Measurements from ENCODE around the gene FAM181B.

Gene FAM181B

GRCh38 chr11:82720267-82721065, 13.2 kb downstream of the FAM181B start:
- TF ChIP-seq Cebpa-rat (IDR thresholded peaks at IDR 0.05), result no peak
- H3K4me2 ChIP-seq, result no peak overlapping the region

DNA sequence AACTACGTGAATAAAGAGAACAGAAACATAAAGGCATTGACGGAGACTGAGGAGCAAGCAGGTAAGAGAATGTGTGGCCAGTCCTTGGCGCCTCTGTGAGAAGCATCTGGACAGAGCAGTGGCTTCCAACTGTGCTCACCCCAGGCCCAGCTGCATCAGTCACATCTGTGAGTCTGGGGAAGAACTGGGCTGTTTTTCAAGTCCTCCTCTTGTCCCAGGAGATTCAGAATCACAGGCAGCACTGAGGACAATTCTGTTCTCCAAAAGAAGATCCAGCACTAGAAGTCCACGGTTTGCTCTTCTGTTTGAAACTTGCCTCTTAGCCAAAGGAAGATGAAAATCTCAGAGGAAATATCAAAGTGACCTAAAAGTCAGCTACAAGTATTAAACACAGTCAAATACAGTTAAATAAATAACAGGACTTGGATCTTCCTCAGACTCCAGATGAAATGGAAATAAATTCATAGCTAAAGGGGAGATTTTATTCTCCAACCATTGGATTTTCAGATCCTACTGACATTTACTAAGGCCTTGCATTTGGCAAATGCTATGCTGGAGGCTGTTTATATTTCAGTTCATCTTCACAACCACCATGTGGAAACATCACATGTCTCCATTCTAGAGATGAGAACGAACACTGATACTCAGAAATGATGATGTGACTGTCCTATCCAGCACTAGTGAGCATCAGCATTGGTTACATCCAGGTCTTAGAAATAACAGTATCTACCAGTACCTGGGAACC, 14.1 kb downstream of the FAM181B start:
- no peaks in the 10 kb centered on the region for H3K9me3 ChIP-seq (replicated peaks in 1 of 11)
- H4K20me1 ChIP-seq, result no peaks in the 10 kb centered on the region
- peaks cover 0 to 7% (median 1%) of the 10 kb centered on the region in 10 experiments; a peak in 5 of 20 replicates for H3K4me1 ChIP-seq
- no peaks in the 10 kb centered on the region for H3K27me3 ChIP-seq
- H3K4me3 ChIP-seq, result no peak overlapping the region
- no peaks in the 10 kb centered on the region for H3K36me3 ChIP-seq
- H3K4me2 ChIP-seq, result 0 out of 22 replicates have a peak overlapping the region, but pooled peaks of 1 of the 11 experiments have one; percentile 16
- no peak overlapping the region for H3K9ac ChIP-seq
- no peak overlapping the region for H3K27ac ChIP-seq
- TF ChIP-seq Cebpa-rat (IDR thresholded peaks at IDR 0.05), result no peak

More at GRCh38 chr11:82720267-82721065, 13.2 kb downstream of the FAM181B start:
- Histone ChIP-seq H3K27me3 (no peaks in the 10 kb centered on the region), H3K36me3 (no peaks in the 10 kb centered on the region), H3K9ac (no peak overlapping the region), H3K4me1 (peaks cover 0 to 7% (median 1%) of the 10 kb centered on the region in 10 experiments; a peak in 5 of 20 replicates), H3K9me3 (replicated peaks in 1 of 11) (no peaks in the 10 kb centered on the region), H4K20me1 (no peaks in the 10 kb centered on the region), H3K27ac (no peak overlapping the region), H3K4me3 (no peak overlapping the region)

- H3K4me3 ChIP-seq, result no peak overlapping the region
- H3K27me3 ChIP-seq, result no peaks in the 10 kb centered on the region
- no peaks in the 10 kb centered on the region for H3K9me3 ChIP-seq (replicated peaks in 1 of 11)
- peaks cover 0 to 7% (median 1%) of the 10 kb centered on the region in 10 experiments; a peak in 5 of 20 replicates for H3K4me1 ChIP-seq
- no peak overlapping the region for H3K27ac ChIP-seq
- no peak overlapping the region for H3K4me2 ChIP-seq
- no peaks in the 10 kb centered on the region for H4K20me1 ChIP-seq
- H3K9ac ChIP-seq, result no peak overlapping the region
- no peaks in the 10 kb centered on the region for H3K36me3 ChIP-seq
- no peak for TF ChIP-seq Cebpa-rat (IDR thresholded peaks at IDR 0.05)
These were observed 14.8 kb downstream of the FAM181B start for GRCh38 chr11:82718821-82719220.

DNA sequence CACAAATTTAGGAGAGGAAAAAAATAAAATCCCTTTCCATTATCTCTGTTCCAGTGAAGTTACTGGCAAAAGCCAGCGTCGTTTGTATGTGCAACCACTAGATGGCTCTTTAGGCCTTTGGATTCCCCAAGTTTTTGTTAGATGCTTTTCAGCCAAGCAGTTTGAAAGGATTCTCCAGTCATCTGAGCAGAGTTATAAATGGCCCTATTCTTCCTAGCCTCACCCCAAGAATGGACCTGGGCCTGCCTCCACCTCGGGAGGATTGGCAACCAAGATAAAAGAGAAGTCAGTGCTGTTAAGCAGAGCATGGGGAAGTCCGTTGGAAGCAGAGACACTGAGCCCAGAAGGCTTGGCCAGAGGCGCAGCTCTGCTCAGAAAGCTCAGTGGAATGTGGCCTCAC, 15.4 kb downstream of the FAM181B start:
- TF ChIP-seq Cebpa-rat (IDR thresholded peaks at IDR 0.05), result no peak
- no peaks in the 10 kb centered on the region for H3K36me3 ChIP-seq
- no peak overlapping the region for H3K4me3 ChIP-seq
- H3K9ac ChIP-seq, result no peak overlapping the region
- H3K4me2 ChIP-seq, result no peak overlapping the region
- no peaks in the 10 kb centered on the region for H4K20me1 ChIP-seq
- no peaks in the 10 kb centered on the region for H3K9me3 ChIP-seq (replicated peaks in 1 of 11)
- H3K4me1 ChIP-seq, result peaks cover 0 to 7% (median 1%) of the 10 kb centered on the region in 10 experiments; a peak in 5 of 20 replicates
- H3K27me3 ChIP-seq, result no peaks in the 10 kb centered on the region
- H3K27ac ChIP-seq, result no peak overlapping the region

GRCh38 chr11:82714346-82715174, 19.1 kb downstream of the FAM181B start:
- Histone ChIP-seq H3K36me3 (no peaks in the 10 kb centered on the region), H3K4me2 (no peak overlapping the region), H3K27me3 (no peaks in the 10 kb centered on the region)

DNA sequence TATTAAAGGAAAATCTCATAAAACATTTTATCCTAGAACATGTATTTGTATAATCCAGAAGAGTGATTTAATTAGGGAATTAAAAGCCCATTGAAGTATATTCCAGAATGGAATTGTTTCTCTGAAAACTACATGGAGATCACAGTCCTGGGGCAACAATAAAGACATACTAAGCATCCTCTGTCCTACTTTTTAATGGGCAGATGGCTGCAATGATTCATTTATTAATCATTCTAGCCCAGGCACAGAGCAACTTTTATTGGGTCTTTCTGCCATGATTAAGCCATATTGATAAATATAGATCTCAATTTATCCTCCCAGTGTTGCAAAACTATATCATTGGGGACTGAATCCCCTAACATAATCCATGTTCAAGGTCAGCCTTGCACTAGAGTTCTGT, 22.0 kb downstream of the FAM181B start:
- Histone ChIP-seq H3K9me3 (replicated peaks in 1 of 11) (no peaks in the 10 kb centered on the region), H4K20me1 (no peaks in the 10 kb centered on the region), H3K9ac (no peak overlapping the region), H3K4me1 (no peaks in the 10 kb centered on the region), H3K4me2 (no peak overlapping the region), H3K4me3 (no peak overlapping the region), H3K36me3 (no peaks in the 10 kb centered on the region), H3K27ac (no peak overlapping the region), H3K27me3 (no peaks in the 10 kb centered on the region)
- TF ChIP-seq Cebpa-rat (IDR thresholded peaks at IDR 0.05), result no peak

More at GRCh38 chr11:82714346-82715174, 19.1 kb downstream of the FAM181B start:
- TF ChIP-seq Cebpa-rat (IDR thresholded peaks at IDR 0.05), result no peak
- Histone ChIP-seq H3K9me3 (replicated peaks in 1 of 11) (no peaks in the 10 kb centered on the region), H3K4me1 (peaks cover 0 to 6% (median 1%) of the 10 kb centered on the region in 10 experiments; a peak in 5 of 20 replicates), H3K9ac (no peak overlapping the region), H3K4me3 (no peak overlapping the region), H3K27ac (no peak overlapping the region), H4K20me1 (no peaks in the 10 kb centered on the region)

- no peaks in the 10 kb centered on the region for H3K4me1 ChIP-seq
- no peak overlapping the region for H3K27ac ChIP-seq
- H4K20me1 ChIP-seq, result no peaks in the 10 kb centered on the region
- H3K9ac ChIP-seq, result no peak overlapping the region
- no peak for TF ChIP-seq Cebpa-rat (IDR thresholded peaks at IDR 0.05)
- no peak overlapping the region for H3K4me2 ChIP-seq
- no peaks in the 10 kb centered on the region for H3K9me3 ChIP-seq (replicated peaks in 1 of 11)
- H3K4me3 ChIP-seq, result no peak overlapping the region
- H3K27me3 ChIP-seq, result no peaks in the 10 kb centered on the region
- H3K36me3 ChIP-seq, result no peaks in the 10 kb centered on the region
These were observed 29.9 kb downstream of the FAM181B start for GRCh38 chr11:82703796-82704195.

- no peaks in the 10 kb centered on the region for H3K27me3 ChIP-seq
- no peak overlapping the region for H3K27ac ChIP-seq
- no peak for TF ChIP-seq Cebpa-rat (IDR thresholded peaks at IDR 0.05)
- no peak overlapping the region for H3K4me2 ChIP-seq
- no peaks in the 10 kb centered on the region for H4K20me1 ChIP-seq
- H3K9ac ChIP-seq, result no peak overlapping the region
- no peaks in the 10 kb centered on the region for H3K36me3 ChIP-seq
- H3K4me1 ChIP-seq, result no peaks in the 10 kb centered on the region
- H3K4me3 ChIP-seq, result no peak overlapping the region
- H3K9me3 ChIP-seq (replicated peaks in 1 of 11), result no peaks in the 10 kb centered on the region
These were observed 30.4 kb downstream of the FAM181B start for GRCh38 chr11:82703226-82703625.

Measured in BLaER1 treated with 17β-estradiol and CSF1 and Interleukin-3, amounts not matched to agents 10 nM and 100 nM (cell line).